ENCODE measurements around the gene NRF1. TPM values are rescaled to one million over a fixed set of nuclear protein-coding genes. Genes with fewer than 3 reads are reported as not detected.

Gene NRF1
- total RNA-seq, 1 donor: 14.0 TPM

DNA sequence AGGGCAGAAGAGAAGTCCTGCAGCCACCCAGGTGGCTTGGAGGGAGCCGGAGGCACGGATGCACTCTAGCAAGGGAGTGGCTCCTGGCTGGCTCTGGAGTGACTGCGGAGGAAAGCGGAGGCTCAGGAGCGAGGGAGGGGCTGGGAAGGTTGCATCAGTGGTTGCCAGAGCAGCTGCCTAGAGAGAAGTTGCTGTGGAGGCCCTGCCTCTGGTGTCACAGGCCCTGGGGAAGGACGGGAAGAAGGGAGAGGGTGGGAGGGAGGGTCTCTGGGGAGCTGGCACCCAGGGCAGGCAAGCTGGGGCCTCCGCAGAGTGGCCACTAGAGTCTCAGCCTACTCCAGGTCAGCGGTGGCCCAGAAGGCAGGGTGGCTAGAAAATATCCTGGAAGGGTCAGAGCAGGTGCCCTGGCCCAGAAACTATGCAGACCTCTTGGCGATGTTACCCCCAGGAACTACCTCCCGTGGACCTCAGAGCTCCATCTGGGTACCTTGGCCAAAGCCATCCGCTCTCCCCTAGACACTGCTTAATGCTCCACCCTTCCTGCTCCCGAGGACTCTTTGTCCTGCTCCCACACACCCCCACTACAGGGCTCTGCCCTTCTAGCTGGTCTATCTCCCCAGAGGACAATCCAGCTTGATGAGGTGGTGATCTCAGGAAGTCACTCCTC, 164.3 kb downstream of the NRF1 start:
- no peak for DNase-seq (ENCODE audit: low read depth)
- H3K4me3 ChIP-seq (ENCODE audit: low read depth, low read length): no peak overlapping the region
- TF ChIP-seq, protein P1, sequence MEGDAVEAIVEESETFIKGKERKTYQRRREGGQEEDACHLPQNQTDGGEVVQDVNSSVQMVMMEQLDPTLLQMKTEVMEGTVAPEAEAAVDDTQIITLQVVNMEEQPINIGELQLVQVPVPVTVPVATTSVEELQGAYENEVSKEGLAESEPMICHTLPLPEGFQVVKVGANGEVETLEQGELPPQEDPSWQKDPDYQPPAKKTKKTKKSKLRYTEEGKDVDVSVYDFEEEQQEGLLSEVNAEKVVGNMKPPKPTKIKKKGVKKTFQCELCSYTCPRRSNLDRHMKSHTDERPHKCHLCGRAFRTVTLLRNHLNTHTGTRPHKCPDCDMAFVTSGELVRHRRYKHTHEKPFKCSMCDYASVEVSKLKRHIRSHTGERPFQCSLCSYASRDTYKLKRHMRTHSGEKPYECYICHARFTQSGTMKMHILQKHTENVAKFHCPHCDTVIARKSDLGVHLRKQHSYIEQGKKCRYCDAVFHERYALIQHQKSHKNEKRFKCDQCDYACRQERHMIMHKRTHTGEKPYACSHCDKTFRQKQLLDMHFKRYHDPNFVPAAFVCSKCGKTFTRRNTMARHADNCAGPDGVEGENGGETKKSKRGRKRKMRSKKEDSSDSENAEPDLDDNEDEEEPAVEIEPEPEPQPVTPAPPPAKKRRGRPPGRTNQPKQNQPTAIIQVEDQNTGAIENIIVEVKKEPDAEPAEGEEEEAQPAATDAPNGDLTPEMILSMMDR (IDR thresholded peaks at IDR 0.05; ENCODE audit: insufficient read depth, low read length): no peak

DNA sequence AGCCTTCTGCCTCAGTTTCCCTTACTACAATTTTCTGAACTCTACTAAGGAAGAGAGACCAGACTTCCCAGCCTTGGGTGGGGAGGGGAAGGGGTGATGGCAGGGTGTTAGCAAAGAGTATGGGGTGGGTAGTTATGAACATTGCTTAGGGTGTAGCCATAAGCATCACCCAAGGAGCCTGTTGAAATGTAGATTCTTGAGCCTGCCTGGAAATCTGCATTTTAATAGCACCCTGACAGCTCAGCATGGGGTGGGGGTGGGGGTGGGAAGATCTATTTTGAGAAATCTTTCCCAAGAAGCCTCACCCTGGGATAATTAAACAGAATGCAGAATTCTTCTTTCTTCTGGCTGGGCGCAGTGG, 164.8 kb downstream of the NRF1 start:
- no peak for DNase-seq (ENCODE audit: low read depth)
- TF ChIP-seq, protein P1 (IDR thresholded peaks at IDR 0.05; ENCODE audit: insufficient read depth, low read length): no peak
- no peak overlapping the region for H3K4me3 ChIP-seq (ENCODE audit: low read depth, low read length)

DNA sequence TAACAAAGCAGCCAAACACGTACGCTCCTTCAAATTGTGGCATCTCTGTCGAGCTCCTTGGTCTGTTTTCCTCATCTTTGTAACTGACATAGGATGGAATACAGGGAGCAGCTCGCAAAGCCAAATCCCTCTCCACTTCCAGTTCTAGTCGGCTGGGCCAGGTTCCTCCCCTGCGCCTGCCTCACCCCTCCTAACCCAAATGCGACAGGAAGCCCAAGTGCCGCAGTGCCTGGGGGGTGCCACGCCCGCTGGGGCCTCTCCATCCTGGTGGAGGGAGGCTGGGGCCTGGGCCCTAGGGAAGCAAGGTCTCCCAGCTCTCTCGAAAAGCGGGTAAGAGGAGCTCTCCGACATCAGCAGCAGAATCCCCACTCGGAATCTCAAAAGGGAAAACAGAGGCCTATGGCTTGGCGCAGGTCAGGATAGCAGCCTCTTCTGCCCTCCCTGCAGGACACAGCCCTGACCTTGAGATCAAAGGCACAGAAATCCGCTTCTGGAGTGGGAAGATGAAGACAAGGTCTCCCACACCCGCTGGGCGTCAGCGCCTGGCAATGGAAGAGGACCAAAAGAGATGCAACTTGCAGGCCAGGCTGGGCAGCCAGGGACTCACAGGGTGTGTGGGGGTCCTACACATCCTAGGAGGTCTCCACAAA, 165.8 kb downstream of the NRF1 start:
- no peak for DNase-seq (ENCODE audit: low read depth)
- TF ChIP-seq, protein P1 (IDR thresholded peaks at IDR 0.05; ENCODE audit: insufficient read depth, low read length): no peak
- no peak overlapping the region for H3K4me3 ChIP-seq (ENCODE audit: low read depth, low read length)

DNA sequence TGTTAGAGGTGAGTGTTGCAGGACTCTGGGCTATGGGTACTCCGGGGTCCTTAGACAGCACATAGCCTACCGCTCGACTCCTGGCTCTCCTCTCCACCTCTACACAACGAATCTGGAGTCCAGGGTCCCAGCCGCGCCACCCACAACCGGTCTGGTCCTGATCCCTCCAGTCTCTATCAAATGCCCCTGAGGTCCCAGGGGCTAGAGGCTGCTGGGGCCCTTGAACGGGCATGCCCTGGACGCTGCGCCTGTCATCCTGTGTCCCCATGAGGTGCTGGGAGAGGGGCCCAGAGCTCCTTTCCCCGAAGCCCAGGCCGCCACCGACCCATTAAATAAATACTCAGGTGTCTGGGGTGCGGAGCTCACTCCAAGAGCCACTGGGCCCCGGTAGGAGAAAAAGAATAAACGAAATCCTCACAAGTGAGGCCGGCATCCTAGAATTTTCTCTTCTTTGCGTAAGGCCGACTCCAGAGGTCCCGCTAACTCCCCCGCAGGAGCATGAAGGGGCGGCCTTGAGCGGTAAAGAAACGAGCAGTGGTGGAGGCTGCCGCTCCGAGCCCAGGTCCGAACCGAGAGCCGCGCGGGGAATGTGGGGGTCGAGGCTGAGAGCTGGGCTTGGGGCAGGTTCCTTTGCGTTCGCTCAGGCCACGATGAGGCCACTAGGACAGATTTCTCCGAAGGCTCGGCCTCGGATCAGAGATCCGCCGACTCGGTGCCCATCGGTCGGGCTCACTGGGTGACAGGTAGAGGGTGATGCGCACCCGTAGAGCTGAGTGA, 166.7 kb downstream of the NRF1 start:
- no peak for DNase-seq (ENCODE audit: low read depth)
- TF ChIP-seq, protein P1 (IDR thresholded peaks at IDR 0.05; ENCODE audit: insufficient read depth, low read length): no peak
- H3K4me3 ChIP-seq (ENCODE audit: low read depth, low read length): no peak overlapping the region

DNA sequence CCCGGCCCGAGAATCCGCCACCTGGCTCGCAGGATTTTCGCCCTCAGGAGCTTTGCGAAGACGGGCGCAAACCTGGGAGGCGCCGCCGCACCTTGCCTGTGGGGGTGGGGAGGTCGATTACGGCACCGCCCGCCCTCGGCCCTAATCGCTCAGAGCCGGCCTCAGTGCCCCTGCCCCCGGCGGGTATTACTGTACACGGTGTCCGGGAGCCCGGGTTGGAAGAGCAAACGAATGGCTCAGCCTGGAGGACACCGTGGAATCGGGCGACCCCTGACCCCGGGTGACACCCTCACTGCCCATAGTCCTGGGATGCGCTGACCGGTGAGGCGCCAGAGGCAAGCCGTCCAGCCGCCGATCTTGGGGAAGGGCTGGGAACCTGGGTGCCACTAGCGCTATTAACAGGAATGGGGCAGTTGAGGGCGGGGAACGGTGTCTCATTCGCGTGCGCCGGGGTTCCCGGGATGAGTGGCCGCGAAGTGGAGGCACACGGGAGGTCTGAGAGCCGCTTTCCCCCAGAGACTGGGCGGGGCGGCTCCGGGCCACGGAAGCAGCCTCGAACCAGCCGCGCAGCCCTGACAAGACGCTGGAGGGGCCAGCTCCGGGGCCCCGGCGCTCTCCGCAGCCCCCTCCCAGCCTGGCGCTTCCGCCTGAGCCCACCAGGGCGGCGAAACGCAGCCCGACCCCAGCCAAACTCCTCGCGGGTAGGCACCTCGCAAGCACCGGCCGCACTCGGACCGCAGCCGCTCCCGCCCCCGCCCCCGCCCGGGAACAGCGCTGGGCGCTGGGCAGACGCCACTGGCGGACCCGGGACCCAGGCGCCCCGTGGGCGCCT, 167.5 kb downstream of the NRF1 start:
- no peak for DNase-seq (ENCODE audit: low read depth)
- no peak overlapping the region for H3K4me3 ChIP-seq (ENCODE audit: low read depth, low read length)
- TF ChIP-seq, protein P1 (IDR thresholded peaks at IDR 0.05; ENCODE audit: insufficient read depth, low read length): no peak

DNA sequence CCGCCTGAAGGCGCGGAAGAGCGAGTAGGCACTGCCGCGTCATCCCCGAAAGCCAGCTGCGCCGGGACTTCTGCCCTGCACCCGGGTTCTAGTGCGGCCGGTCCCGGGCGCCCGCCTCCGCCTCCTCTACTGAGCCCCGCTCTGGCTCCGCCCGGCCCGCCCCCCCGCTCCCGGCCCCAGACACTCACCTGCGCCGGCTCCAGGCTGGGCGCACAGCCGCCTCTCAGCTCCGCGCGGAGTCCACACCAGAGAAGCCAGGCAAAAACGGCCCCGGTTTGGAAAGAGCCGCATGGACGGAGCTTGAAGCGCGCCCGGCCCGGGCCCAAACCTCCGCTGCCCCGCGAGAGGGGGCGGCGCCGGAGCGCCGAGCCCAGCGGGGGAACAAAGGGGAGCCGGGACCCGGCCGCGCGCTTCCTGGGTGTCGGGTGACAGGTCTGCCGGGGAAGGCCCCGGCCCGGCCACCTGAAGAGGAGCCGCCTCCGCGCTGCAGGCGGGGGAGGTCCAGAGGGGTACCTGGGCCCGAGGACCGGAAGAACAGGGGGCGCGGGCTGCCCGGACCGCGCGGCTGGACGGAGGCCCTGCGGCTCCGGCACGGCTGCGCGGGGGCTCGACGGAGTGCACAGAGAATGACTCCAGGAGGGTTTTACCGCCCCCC, 168.2 kb downstream of the NRF1 start:
- TF ChIP-seq, protein P1 (IDR thresholded peaks at IDR 0.05; ENCODE audit: insufficient read depth, low read length): no peak
- DNase-seq (ENCODE audit: low read depth): no peak
- H3K4me3 ChIP-seq (ENCODE audit: low read depth, low read length): no peak overlapping the region
